ENCODE measurements around the gene AOC3. TPM values are rescaled to one million over a fixed set of nuclear protein-coding genes. Genes with fewer than 3 reads are reported as not detected.

AOC3 gene
- polyA plus RNA-seq, 1 donor from 2014 or later: 0.35 TPM

- Histone ChIP-seq H3K9me3 (ENCODE audit: low read length) (peaks cover 9% of the 10 kb centered on the region), H3K27me3 (ENCODE audit: insufficient read depth, low read depth, low read length) (no peaks in the 10 kb centered on the region), H3K36me3 (ENCODE audit: insufficient read depth, low read length) (no peaks in the 10 kb centered on the region), H4K20me1 (ENCODE audit: insufficient read depth) (no peaks in the 10 kb centered on the region), H2AFZ (ENCODE audit: low read depth, low read length) (no peak overlapping the region), H3K27ac (ENCODE audit: low read length) (no peak overlapping the region), H3K9ac (ENCODE audit: low read length) (no peak overlapping the region), H3K79me2 (replicated peaks; ENCODE audit: insufficient read depth, low read length) (no peaks in the 10 kb centered on the region), H3K4me3 (ENCODE audit: low read length) (no peak overlapping the region), H3F3A (ENCODE audit: insufficient read depth, low read length, poor library complexity, severe bottlenecking) (no peaks in the 10 kb centered on the region), H3K9me2 (ENCODE audit: insufficient read depth, low read length) (no peaks in the 10 kb centered on the region), H3K4me2 (ENCODE audit: low read length) (no peak overlapping the region)
- no peak for TF ChIP-seq MXI1 (conservative IDR thresholded peaks at IDR 0.05; ENCODE audit: poor library complexity, severe bottlenecking)
- no peak for TF ChIP-seq TAF1 (IDR thresholded peaks at IDR 0.05; ENCODE audit: low read depth)
- no peak for TF ChIP-seq POLR2AphosphoS5 (IDR thresholded peaks at IDR 0.05)
- TF ChIP-seq RAD21 (conservative IDR thresholded peaks at IDR 0.05): no peak
- TF ChIP-seq, protein P1, sequence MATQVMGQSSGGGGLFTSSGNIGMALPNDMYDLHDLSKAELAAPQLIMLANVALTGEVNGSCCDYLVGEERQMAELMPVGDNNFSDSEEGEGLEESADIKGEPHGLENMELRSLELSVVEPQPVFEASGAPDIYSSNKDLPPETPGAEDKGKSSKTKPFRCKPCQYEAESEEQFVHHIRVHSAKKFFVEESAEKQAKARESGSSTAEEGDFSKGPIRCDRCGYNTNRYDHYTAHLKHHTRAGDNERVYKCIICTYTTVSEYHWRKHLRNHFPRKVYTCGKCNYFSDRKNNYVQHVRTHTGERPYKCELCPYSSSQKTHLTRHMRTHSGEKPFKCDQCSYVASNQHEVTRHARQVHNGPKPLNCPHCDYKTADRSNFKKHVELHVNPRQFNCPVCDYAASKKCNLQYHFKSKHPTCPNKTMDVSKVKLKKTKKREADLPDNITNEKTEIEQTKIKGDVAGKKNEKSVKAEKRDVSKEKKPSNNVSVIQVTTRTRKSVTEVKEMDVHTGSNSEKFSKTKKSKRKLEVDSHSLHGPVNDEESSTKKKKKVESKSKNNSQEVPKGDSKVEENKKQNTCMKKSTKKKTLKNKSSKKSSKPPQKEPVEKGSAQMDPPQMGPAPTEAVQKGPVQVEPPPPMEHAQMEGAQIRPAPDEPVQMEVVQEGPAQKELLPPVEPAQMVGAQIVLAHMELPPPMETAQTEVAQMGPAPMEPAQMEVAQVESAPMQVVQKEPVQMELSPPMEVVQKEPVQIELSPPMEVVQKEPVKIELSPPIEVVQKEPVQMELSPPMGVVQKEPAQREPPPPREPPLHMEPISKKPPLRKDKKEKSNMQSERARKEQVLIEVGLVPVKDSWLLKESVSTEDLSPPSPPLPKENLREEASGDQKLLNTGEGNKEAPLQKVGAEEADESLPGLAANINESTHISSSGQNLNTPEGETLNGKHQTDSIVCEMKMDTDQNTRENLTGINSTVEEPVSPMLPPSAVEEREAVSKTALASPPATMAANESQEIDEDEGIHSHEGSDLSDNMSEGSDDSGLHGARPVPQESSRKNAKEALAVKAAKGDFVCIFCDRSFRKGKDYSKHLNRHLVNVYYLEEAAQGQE (IDR thresholded peaks at IDR 0.05; ENCODE audit: borderline replicate concordance): no peak
- TF ChIP-seq EP300 (conservative IDR thresholded peaks at IDR 0.05; ENCODE audit: poor library complexity, severe bottlenecking): no peak
- no peak for TF ChIP-seq EZH2 (IDR thresholded peaks at IDR 0.05; ENCODE audit: borderline replicate concordance, insufficient read depth, low read length, poor library complexity, severe bottlenecking)
- no peak for TF ChIP-seq SMC3 (conservative IDR thresholded peaks at IDR 0.05; ENCODE audit: poor library complexity)
- TF ChIP-seq, protein P2, sequence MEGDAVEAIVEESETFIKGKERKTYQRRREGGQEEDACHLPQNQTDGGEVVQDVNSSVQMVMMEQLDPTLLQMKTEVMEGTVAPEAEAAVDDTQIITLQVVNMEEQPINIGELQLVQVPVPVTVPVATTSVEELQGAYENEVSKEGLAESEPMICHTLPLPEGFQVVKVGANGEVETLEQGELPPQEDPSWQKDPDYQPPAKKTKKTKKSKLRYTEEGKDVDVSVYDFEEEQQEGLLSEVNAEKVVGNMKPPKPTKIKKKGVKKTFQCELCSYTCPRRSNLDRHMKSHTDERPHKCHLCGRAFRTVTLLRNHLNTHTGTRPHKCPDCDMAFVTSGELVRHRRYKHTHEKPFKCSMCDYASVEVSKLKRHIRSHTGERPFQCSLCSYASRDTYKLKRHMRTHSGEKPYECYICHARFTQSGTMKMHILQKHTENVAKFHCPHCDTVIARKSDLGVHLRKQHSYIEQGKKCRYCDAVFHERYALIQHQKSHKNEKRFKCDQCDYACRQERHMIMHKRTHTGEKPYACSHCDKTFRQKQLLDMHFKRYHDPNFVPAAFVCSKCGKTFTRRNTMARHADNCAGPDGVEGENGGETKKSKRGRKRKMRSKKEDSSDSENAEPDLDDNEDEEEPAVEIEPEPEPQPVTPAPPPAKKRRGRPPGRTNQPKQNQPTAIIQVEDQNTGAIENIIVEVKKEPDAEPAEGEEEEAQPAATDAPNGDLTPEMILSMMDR (IDR thresholded peaks at IDR 0.05; ENCODE audit: poor library complexity, severe bottlenecking): no peak
Measured at GRCh38 chr17:42868338-42868737, 17.3 kb downstream of the AOC3 start.

DNA sequence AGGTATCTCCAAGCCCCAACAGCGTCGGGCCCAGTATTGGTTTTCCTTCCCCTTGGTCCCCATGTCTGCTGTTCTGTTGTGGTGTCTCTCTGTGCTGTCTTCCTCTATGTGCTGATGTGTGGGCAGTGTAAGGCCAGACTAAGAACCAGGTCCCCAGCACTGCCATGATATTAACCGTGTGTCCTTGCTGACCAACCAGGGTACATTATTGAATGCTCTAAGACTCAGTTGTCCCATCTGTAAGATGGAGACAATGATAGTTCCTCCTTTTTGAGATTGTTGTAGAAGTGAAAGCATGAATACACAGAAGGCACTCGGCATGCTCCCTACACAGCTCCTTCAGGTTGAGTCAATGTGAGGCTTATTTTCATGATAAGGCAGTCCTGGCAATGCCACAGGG is 20.6 kb downstream of the AOC3 start:
- H3K9me2 ChIP-seq (ENCODE audit: insufficient read depth, low read length): no peaks in the 10 kb centered on the region
- no peaks in the 10 kb centered on the region for H3F3A ChIP-seq (ENCODE audit: insufficient read depth, low read length, poor library complexity, severe bottlenecking)

More for the DNA sequence above, 20.6 kb downstream of the AOC3 start:
- Histone ChIP-seq H3K4me3 (ENCODE audit: low read length) (no peak overlapping the region), H3K4me2 (ENCODE audit: low read length) (no peak overlapping the region), H2AFZ (ENCODE audit: low read depth, low read length) (no peak overlapping the region), H4K20me1 (ENCODE audit: insufficient read depth) (no peaks in the 10 kb centered on the region), H3K79me2 (replicated peaks; ENCODE audit: insufficient read depth, low read length) (no peaks in the 10 kb centered on the region), H3K27me3 (ENCODE audit: insufficient read depth, low read depth, low read length) (no peaks in the 10 kb centered on the region), H3K9me3 (ENCODE audit: low read length) (peaks cover 9% of the 10 kb centered on the region), H3K27ac (ENCODE audit: low read length) (no peak overlapping the region), H3K9ac (ENCODE audit: low read length) (no peak overlapping the region), H3K36me3 (ENCODE audit: insufficient read depth, low read length) (no peaks in the 10 kb centered on the region)
- TF ChIP-seq RAD21 (conservative IDR thresholded peaks at IDR 0.05): no peak
